ENCODE results near the gene INO80. TPM values are rescaled to one million over a fixed set of nuclear protein-coding genes. Genes with fewer than 3 reads are reported as not detected.

Gene INO80
- total RNA-seq, 1 experiment from 2014 or later = 14.8 TPM

GRCh38 chr15:41020311-41020710, 95.8 kb downstream of the INO80 start:
- no peak for DNase-seq (ENCODE audit: low read depth, low spot score)
- in situ Hi-C loops (cut with HindIII; ENCODE audit: low pct_unique_long_range_greater_than_20kb, low sequenced_read_pairs) = loop anchor here (25.0 kb wide), 1 partner anchor 108 kb away; no protein-coding TSS in a partner anchor

- in situ Hi-C loops (cut with HindIII; ENCODE audit: low pct_unique_long_range_greater_than_20kb, low sequenced_read_pairs) = loop anchor here (25.0 kb wide), 1 partner anchor 107 kb away; no protein-coding TSS in a partner anchor
These were observed 96.9 kb downstream of the INO80 start for GRCh38 chr15:41019174-41019573.

GRCh38 chr15:41018534-41018933, 97.5 kb downstream of the INO80 start:
- DNase-seq (ENCODE audit: low read depth, low spot score) = peak; percentile 77
- in situ Hi-C loops (cut with HindIII; ENCODE audit: low pct_unique_long_range_greater_than_20kb, low sequenced_read_pairs) = loop anchor here (25.0 kb wide), 1 partner anchor 106 kb away; no protein-coding TSS in a partner anchor

More at GRCh38 chr15:41019174-41019573, 96.9 kb downstream of the INO80 start:
- DNase-seq (ENCODE audit: low read depth, low spot score) = no peak

- DNase-seq (ENCODE audit: low read depth, low spot score) = peak; percentile 63
- in situ Hi-C loops (cut with HindIII; ENCODE audit: low pct_unique_long_range_greater_than_20kb, low sequenced_read_pairs) = loop anchor here (25.0 kb wide), 1 partner anchor 105 kb away; no protein-coding TSS in a partner anchor
These were observed 98.9 kb downstream of the INO80 start for GRCh38 chr15:41017066-41017735.

GRCh38 chr15:41013691-41014414, 102.2 kb downstream of the INO80 start:
- in situ Hi-C loops (cut with HindIII; ENCODE audit: low pct_unique_long_range_greater_than_20kb, low sequenced_read_pairs) = loop anchor here (25.0 kb wide), 1 partner anchor 102 kb away; no protein-coding TSS in a partner anchor
- no peak for DNase-seq (ENCODE audit: low read depth, low spot score)

GRCh38 chr15:41011055-41011815, 104.8 kb downstream of the INO80 start:
- in situ Hi-C loops (cut with HindIII; ENCODE audit: low pct_unique_long_range_greater_than_20kb, low sequenced_read_pairs) = loop anchor here (25.0 kb wide), 1 partner anchor 99 kb away; no protein-coding TSS in a partner anchor
- no peak for DNase-seq (ENCODE audit: low read depth, low spot score)

- in situ Hi-C loops (cut with HindIII; ENCODE audit: low pct_unique_long_range_greater_than_20kb, low sequenced_read_pairs) = loop anchor here (25.0 kb wide), 1 partner anchor 98 kb away; no protein-coding TSS in a partner anchor
- no peak for DNase-seq (ENCODE audit: low read depth, low spot score)
These were observed 105.7 kb downstream of the INO80 start for GRCh38 chr15:41010345-41010744.

GRCh38 chr15:41006479-41006878, 109.6 kb downstream of the INO80 start:
- DNase-seq (ENCODE audit: low read depth, low spot score) = no peak
- in situ Hi-C loops (cut with HindIII; ENCODE audit: low pct_unique_long_range_greater_than_20kb, low sequenced_read_pairs) = loop anchor here (25.0 kb wide), 1 partner anchor 94 kb away; no protein-coding TSS in a partner anchor

- in situ Hi-C loops (cut with HindIII; ENCODE audit: low pct_unique_long_range_greater_than_20kb, low sequenced_read_pairs) = loop anchor here (25.0 kb wide), 1 partner anchor 92 kb away; no protein-coding TSS in a partner anchor
- no peak for DNase-seq (ENCODE audit: low read depth, low spot score)
These were observed 111.6 kb downstream of the INO80 start for GRCh38 chr15:41004490-41004889.

- in situ Hi-C loops (cut with HindIII; ENCODE audit: low pct_unique_long_range_greater_than_20kb, low sequenced_read_pairs) = loop anchor here (25.0 kb wide), 1 partner anchor 89 kb away; no protein-coding TSS in a partner anchor
- peak; percentile 95 for DNase-seq (ENCODE audit: low read depth, low spot score)
These were observed 114.4 kb downstream of the INO80 start for GRCh38 chr15:41001524-41002214.

GRCh38 chr15:40999190-40999589, 116.9 kb downstream of the INO80 start:
- DNase-seq (ENCODE audit: low read depth, low spot score) = peak; percentile 85
- in situ Hi-C loops (cut with HindIII; ENCODE audit: low pct_unique_long_range_greater_than_20kb, low sequenced_read_pairs) = no loop called here

- no peak for DNase-seq (ENCODE audit: low read depth, low spot score)
- in situ Hi-C loops (cut with HindIII; ENCODE audit: low pct_unique_long_range_greater_than_20kb, low sequenced_read_pairs) = no loop called here
These were observed 120.4 kb downstream of the INO80 start for GRCh38 chr15:40995656-40996055.

GRCh38 chr15:40992825-40993224, 123.3 kb downstream of the INO80 start:
- in situ Hi-C loops (cut with HindIII; ENCODE audit: low pct_unique_long_range_greater_than_20kb, low sequenced_read_pairs) = no loop called here
- DNase-seq (ENCODE audit: low read depth, low spot score) = no peak

GRCh38 chr15:40992241-40992741, 123.8 kb downstream of the INO80 start:
- DNase-seq (ENCODE audit: low read depth, low spot score) = no peak
- in situ Hi-C loops (cut with HindIII; ENCODE audit: low pct_unique_long_range_greater_than_20kb, low sequenced_read_pairs) = no loop called here

GRCh38 chr15:40991355-40991754, 124.7 kb downstream of the INO80 start:
- in situ Hi-C loops (cut with HindIII; ENCODE audit: low pct_unique_long_range_greater_than_20kb, low sequenced_read_pairs) = no loop called here

GRCh38 chr15:40990789-40991188, 125.3 kb downstream of the INO80 start:
- in situ Hi-C loops (cut with HindIII; ENCODE audit: low pct_unique_long_range_greater_than_20kb, low sequenced_read_pairs) = no loop called here
- no peak for DNase-seq (ENCODE audit: low read depth, low spot score)

More at GRCh38 chr15:40991355-40991754, 124.7 kb downstream of the INO80 start:
- no peak for DNase-seq (ENCODE audit: low read depth, low spot score)

GRCh38 chr15:40990080-40990479, 126.0 kb downstream of the INO80 start:
- in situ Hi-C loops (cut with HindIII; ENCODE audit: low pct_unique_long_range_greater_than_20kb, low sequenced_read_pairs) = no loop called here
- DNase-seq (ENCODE audit: low read depth, low spot score) = no peak

Measured in SK-MEL-5 (cell line).